WTC11 (cell line): ENCODE results near the gene NDUFAF8.

Experiments used
- CBFB ChIP-seq: sonication (generic); formaldehyde crosslinking; IDR thresholded peaks from 2 replicates; pipeline ENCODE4 v1.8.1; 2022; ENCODE audit warnings: mild to moderate bottlenecking, low read depth, missing genetic modification reagents
- ETV6 ChIP-seq: sonication (generic); formaldehyde crosslinking; IDR thresholded peaks from 2 replicates; pipeline ENCODE4 v1.8.1; 2022; ENCODE audit warnings: mild to moderate bottlenecking, missing genetic modification reagents
- JAZF1 ChIP-seq: fragments of 250-450 bp; sonication (Bioruptor Pico); IDR thresholded peaks from 2 replicates; pipeline ENCODE4 v1.9.0; 2021; ENCODE audit warnings: moderate library complexity, mild to moderate bottlenecking, inconsistent platforms
- KAT7 ChIP-seq: sonication (generic); formaldehyde crosslinking; IDR thresholded peaks from 2 replicates; pipeline ENCODE4 v1.8.1; 2023; ENCODE audit warnings: missing genetic modification reagents, mild to moderate bottlenecking, borderline replicate concordance
- TF ChIP-seq, protein P1 (sequence below): fragments of 200-600 bp; IDR thresholded peaks from 2 replicates; pipeline ENCODE4 v1.8.0; 2022; ENCODE audit warnings: antibody characterized with exemption

GRCh38 chr17:81241203-81241602, 2.1 kb downstream of the NDUFAF8 start:
- TF ChIP-seq KAT7 (no peak), ETV6 (no peak), JAZF1 (CRISPR knock-in tag) (no peak), CBFB (no peak)
- TF ChIP-seq, protein P1, sequence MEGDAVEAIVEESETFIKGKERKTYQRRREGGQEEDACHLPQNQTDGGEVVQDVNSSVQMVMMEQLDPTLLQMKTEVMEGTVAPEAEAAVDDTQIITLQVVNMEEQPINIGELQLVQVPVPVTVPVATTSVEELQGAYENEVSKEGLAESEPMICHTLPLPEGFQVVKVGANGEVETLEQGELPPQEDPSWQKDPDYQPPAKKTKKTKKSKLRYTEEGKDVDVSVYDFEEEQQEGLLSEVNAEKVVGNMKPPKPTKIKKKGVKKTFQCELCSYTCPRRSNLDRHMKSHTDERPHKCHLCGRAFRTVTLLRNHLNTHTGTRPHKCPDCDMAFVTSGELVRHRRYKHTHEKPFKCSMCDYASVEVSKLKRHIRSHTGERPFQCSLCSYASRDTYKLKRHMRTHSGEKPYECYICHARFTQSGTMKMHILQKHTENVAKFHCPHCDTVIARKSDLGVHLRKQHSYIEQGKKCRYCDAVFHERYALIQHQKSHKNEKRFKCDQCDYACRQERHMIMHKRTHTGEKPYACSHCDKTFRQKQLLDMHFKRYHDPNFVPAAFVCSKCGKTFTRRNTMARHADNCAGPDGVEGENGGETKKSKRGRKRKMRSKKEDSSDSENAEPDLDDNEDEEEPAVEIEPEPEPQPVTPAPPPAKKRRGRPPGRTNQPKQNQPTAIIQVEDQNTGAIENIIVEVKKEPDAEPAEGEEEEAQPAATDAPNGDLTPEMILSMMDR, result no peak
